Mesothelial cell of epicardium (in vitro differentiated cells): ENCODE results near the gene FOXK1. TPM values are rescaled to one million over a fixed set of nuclear protein-coding genes. Genes with fewer than 3 reads are reported as not detected.
"Not testable (repeated sequence)": the region's sequence is repeated elsewhere in the genome, so short reads cannot be mapped to it uniquely, and the experiment has no call there.

Experiments
- DNase-seq, 2 experiments: peaks; one replicate each; pipeline ENCODE4 v3.0.0; 2021; ENCODE audit warnings: low spot score in 2 of 2; ENCODE audit not compliant: unreplicated experiment in 2 of 2
- H3K27ac Mint-ChIP-seq: 2 replicates; pipeline ENCODE4 v1.8.0; 2021; ENCODE audit warnings: mixed read lengths
- H3K27me3 Mint-ChIP-seq: 2 replicates; pipeline ENCODE4 v1.8.0; 2021; ENCODE audit warnings: low read depth, mixed read lengths
- H3K36me3 Mint-ChIP-seq: 2 replicates; pipeline ENCODE4 v1.8.0; 2021; ENCODE audit warnings: mixed read lengths
- H3K4me1 Mint-ChIP-seq: 2 replicates; pipeline ENCODE4 v1.8.0; 2021; ENCODE audit warnings: mixed read lengths
- H3K4me3 Mint-ChIP-seq: 2 replicates; pipeline ENCODE4 v1.8.0; 2021; ENCODE audit warnings: mild to moderate bottlenecking, moderate library complexity, mixed read lengths
- H3K9me3 Mint-ChIP-seq: 2 replicates; pipeline ENCODE4 v1.8.0; 2021; ENCODE audit warnings: mixed read lengths
- total RNA-seq: library from RNA; stranded (reverse); gene quantifications from 3 replicates; pipeline ENCODE4 v1.2.1, GENCODE V29; 2021
- TF ChIP-seq, protein P1 (sequence below): fragments of 200-600 bp; sonication (generic); IDR thresholded peaks from one replicate; pipeline ENCODE4 v1.5.0; 2021; ENCODE audit warnings: antibody characterized with exemption; ENCODE audit not compliant: unreplicated experiment

Gene FOXK1
- total RNA-seq, 1 donor from 2014 or later = 57.3 TPM

DNA sequence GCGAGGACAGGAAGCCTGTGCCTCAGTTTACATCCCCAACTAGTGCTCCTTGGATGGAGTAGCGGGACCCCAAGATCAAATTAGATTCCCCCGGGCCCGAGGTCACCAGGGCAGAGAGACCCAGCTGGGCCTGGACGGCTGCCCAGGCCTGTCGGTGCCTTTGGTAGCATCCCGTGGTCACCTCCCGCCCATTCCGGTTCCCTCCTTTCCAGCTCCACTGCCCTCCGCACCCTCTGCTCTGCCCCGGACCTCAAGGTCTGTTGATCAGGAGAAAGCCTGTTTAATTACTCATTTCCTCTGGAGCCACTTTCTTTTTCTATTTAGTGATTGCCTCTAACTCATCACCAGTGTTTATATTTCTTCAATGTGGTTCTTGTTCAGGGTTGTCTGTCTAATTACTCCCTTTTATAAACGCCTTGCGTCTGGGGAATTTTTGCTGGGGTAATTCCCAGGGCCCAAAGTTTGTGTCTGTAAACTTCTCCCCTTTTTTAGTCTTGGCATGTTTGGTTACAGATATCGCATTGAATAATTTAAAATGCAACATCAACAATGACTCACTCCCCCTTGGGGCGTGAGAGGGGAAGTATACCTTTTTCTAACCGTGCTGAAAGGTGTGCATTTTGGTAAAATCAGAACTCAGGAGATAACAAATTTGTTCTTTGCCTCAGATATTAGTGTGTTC lies 1.9 kb downstream of the FOXK1 start:
- H3K4me1 Mint-ChIP-seq = peaks cover 26% of the 10 kb centered on the region
- peaks cover 1% of the 10 kb centered on the region for H3K36me3 Mint-ChIP-seq
- no peak for DNase-seq
- no peaks in the 10 kb centered on the region for H3K9me3 Mint-ChIP-seq
- H3K27me3 Mint-ChIP-seq = peaks cover 2% of the 10 kb centered on the region
- H3K27ac Mint-ChIP-seq = peak overlapping the region; percentile 96
- H3K4me3 Mint-ChIP-seq = peak overlapping the region; percentile 82
- TF ChIP-seq, protein P1, sequence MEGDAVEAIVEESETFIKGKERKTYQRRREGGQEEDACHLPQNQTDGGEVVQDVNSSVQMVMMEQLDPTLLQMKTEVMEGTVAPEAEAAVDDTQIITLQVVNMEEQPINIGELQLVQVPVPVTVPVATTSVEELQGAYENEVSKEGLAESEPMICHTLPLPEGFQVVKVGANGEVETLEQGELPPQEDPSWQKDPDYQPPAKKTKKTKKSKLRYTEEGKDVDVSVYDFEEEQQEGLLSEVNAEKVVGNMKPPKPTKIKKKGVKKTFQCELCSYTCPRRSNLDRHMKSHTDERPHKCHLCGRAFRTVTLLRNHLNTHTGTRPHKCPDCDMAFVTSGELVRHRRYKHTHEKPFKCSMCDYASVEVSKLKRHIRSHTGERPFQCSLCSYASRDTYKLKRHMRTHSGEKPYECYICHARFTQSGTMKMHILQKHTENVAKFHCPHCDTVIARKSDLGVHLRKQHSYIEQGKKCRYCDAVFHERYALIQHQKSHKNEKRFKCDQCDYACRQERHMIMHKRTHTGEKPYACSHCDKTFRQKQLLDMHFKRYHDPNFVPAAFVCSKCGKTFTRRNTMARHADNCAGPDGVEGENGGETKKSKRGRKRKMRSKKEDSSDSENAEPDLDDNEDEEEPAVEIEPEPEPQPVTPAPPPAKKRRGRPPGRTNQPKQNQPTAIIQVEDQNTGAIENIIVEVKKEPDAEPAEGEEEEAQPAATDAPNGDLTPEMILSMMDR = no peak

- Mint-ChIP-seq H3K4me3 (peak overlapping the region; percentile 82), H3K36me3 (peaks cover 1% of the 10 kb centered on the region), H3K4me1 (peaks cover 32% of the 10 kb centered on the region), H3K9me3 (no peaks in the 10 kb centered on the region), H3K27ac (peak overlapping the region; percentile 96), H3K27me3 (no peaks in the 10 kb centered on the region)
- TF ChIP-seq, protein P1 = no peak
- no peak for DNase-seq
Measured at GRCh38 chr7:4684846-4685245, 2.8 kb downstream of the FOXK1 start.

DNA sequence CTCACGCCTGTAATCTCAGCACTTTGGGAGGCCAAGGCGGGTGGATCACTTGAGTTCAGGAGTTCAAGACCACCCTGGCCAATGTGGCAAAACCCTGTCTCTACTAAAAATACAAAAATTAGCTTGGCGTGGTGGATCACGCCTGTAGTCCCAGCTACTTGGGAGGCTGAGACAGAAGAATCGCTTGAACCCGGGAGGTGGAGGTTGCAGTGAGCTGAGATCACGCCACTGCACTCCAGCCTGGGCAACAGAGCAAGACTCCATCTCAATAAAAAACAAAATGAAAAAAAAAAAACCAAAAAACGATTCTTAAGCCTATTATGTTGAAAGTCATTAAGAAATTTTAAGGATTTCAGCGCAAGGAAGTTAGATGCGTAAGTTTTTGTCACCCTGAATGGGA lies 3.6 kb downstream of the FOXK1 start:
- not testable (repeated sequence) for H3K9me3 Mint-ChIP-seq, H3K27ac Mint-ChIP-seq, H3K36me3 Mint-ChIP-seq, H3K4me3 Mint-ChIP-seq, H3K27me3 Mint-ChIP-seq, DNase-seq
- H3K4me1 Mint-ChIP-seq = peaks cover 40% of the 10 kb centered on the region

DNA sequence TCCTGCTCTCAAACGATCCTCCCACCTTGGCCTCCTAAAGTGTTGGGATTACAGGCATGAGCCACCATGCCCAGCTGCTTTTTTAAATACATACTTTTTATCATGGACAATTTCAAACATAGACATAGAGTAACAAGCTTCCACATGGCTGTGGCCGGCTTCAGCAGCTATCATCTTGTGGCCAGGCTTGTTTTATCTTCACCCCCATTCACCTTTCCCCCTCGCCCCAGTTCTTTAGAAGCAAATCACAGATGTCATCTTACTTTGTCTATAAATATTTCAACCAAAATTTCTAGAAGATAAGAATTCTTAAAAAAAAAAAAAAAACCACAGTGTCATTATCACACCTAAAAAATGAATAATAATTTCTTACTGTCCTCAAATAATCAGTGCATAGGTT lies 5.9 kb downstream of the FOXK1 start:
- H3K4me1 Mint-ChIP-seq = peaks cover 52% of the 10 kb centered on the region
- TF ChIP-seq, protein P1 = no peak
- peak overlapping the region; percentile 33 for H3K27ac Mint-ChIP-seq
- H3K4me3 Mint-ChIP-seq = no peak overlapping the region
- no peak for DNase-seq
- H3K36me3 Mint-ChIP-seq = peaks cover 1% of the 10 kb centered on the region
- H3K27me3 Mint-ChIP-seq = no peaks in the 10 kb centered on the region
- no peaks in the 10 kb centered on the region for H3K9me3 Mint-ChIP-seq

DNA sequence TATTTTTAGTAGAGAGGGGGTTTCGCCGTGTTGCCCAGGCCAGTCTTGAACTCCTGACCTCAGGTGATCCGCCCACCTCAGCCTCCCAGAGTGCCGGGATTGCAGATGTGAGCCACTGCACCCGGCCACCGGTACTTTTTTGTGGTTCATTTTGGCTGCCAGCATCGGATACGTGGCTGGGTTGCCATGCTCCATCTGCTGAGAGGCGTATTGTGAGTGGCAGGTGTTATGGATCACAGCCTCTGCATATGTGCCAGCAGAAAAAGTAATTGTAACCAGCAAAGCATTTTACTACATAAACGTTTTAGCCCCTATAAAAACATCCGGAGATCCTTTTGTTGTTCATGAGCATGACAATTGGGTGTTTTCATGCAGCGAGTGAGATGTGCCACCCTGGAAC lies 7.1 kb downstream of the FOXK1 start:
- H3K27ac Mint-ChIP-seq = no peak overlapping the region
- peaks cover 47% of the 10 kb centered on the region for H3K4me1 Mint-ChIP-seq
- no peaks in the 10 kb centered on the region for H3K9me3 Mint-ChIP-seq
- TF ChIP-seq, protein P1 = no peak
- no peaks in the 10 kb centered on the region for H3K27me3 Mint-ChIP-seq
- DNase-seq = no peak
- H3K36me3 Mint-ChIP-seq = peaks cover 1% of the 10 kb centered on the region
- no peak overlapping the region for H3K4me3 Mint-ChIP-seq

DNA sequence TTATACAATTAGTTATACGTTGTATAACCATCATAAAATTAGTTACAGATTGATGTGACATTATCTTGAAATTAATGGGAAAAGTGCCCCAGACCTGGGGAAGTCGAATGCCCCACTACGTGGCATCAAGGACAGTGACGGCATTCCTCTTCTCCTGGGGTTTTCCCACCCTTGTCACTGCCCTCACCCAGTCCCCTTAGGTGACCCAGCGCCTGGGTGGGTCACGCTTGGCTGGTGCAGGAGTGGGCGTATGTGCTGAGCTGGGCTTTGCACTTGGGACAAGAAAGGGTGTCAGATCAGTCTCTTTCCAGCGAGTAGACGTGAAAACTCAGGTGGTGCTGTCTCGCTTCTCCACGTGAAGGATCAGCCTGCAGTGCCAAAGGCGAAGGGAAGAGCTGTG lies 7.6 kb downstream of the FOXK1 start:
- Mint-ChIP-seq H3K27me3 (no peaks in the 10 kb centered on the region), H3K4me1 (peaks cover 47% of the 10 kb centered on the region), H3K27ac (no peak overlapping the region), H3K9me3 (no peaks in the 10 kb centered on the region), H3K36me3 (peaks cover 1% of the 10 kb centered on the region), H3K4me3 (no peak overlapping the region)
- no peak for DNase-seq
- TF ChIP-seq, protein P1 = no peak
